GM12873 (cell line): ENCODE measurements around the gene PC.

Experiments used
- CTCF ChIP-seq: IDR thresholded peaks from 2 replicates; pipeline ENCODE4 v1.5.1; 2012; ENCODE audit warnings: low read depth, mild to moderate bottlenecking, moderate library complexity, low read length, control low read depth; ENCODE audit not compliant: insufficient read depth; ENCODE audit errors: missing control alignments

PC gene

GRCh38 chr11:66975405-66976027 is 17.3 kb upstream of the PC start:
- TF ChIP-seq CTCF = no peak

- TF ChIP-seq CTCF = no peak
Observed at GRCh38 chr11:66974724-66975404, 16.7 kb upstream of the PC start, which contains the start of gene C11orf86. Gene C11orf86, plus strand, starts transcription at chr11:66975304. Its CDS starts 59 bp downstream, at chr11:66975363.

GRCh38 chr11:66973956-66974580 is 15.9 kb upstream of the PC start:
- TF ChIP-seq CTCF = no peak

GRCh38 chr11:66971488-66971887 is 13.3 kb upstream of the PC start:
- TF ChIP-seq CTCF = no peak

- TF ChIP-seq CTCF = no peak
Observed at GRCh38 chr11:66970807-66971442, 12.7 kb upstream of the PC start.

- TF ChIP-seq CTCF = no peak
Observed at GRCh38 chr11:66970371-66970806, 12.2 kb upstream of the PC start.
